GM19238 (cell line): Measurements from ENCODE around the gene CELF1.

ENCODE experiments used
- DNase-seq: peaks from one replicate; pipeline ENCODE4 v3.0.0; 2011; ENCODE audit warnings: low spot score; ENCODE audit not compliant: insufficient read length

Gene CELF1

GRCh38 chr11:47511917-47512316 lies 41.0 kb downstream of the CELF1 start:
- no peak for DNase-seq

GRCh38 chr11:47510209-47510608 lies 42.7 kb downstream of the CELF1 start:
- no peak for DNase-seq

GRCh38 chr11:47509077-47509536 lies 43.8 kb downstream of the CELF1 start:
- DNase-seq, result no peak

DNA sequence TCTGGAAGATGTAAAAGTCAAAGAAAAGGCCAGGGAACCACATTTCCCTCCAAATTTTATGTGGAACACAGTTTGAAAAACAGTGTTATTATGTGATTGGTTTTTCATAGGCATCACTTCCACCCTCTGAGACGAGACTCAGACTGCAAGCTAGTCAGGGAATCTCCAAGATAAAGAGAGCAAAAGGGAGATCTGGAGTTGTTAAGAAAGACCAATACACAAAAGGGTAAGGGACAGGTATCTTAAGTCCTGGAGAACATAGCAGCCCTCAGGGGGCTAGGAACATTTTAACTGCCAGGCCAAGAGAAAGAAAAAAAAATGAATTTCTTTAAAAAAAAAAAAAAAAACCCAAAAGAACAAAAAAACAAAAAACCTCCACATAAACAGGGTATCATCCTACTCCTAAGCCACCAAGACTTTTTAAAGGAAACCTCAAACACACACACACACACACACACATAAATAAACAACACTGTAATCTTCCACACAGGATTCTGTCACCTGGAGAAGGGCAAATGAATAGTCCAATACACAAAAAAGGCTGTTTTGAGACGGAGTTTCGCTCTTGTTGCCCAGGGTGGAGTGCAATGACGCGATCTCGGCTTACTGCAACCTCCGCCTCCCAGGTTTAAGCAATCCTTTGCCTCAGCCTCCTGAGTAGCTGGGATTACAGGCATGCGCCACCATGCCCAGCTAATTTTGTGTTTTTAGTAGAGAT lies 44.5 kb downstream of the CELF1 start:
- no peak for DNase-seq

DNA sequence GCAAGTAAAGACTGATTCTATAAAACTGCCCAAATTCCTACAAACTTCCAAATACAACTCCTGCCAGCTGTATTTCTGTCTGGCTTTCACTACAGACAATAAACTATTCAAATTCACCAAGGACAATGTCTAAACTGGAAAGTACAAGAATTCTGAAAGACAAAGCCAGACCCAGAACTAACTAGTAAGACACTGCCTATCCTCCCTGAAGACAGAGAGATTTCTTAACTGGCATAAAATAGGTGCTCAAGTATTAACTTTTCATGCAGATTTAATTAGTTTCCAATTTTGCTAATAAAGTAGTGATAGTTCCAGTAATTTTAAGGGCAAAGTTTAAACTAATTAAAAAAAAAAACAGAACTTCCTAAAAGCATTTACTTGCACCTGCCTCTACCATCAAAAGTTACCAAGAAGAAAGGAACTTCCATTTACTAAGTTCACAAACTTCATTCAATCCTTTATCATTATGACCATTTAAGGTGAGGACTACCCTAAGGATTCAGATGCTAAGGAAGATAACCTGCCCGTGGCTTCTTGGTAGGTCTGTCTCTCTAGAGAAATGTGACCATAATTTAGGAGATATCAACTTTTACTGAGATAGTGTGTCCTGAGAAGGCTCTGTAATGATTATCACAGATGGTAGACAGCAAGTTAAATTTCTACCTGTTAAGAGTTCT lies 45.2 kb downstream of the CELF1 start:
- DNase-seq, result no peak

GRCh38 chr11:47506795-47507562 lies 46.0 kb downstream of the CELF1 start:
- DNase-seq, result no peak

- no peak for DNase-seq
Measured at GRCh38 chr11:47506373-47506772, 46.6 kb downstream of the CELF1 start.

GRCh38 chr11:47504910-47505309 lies 48.0 kb downstream of the CELF1 start:
- no peak for DNase-seq

DNA sequence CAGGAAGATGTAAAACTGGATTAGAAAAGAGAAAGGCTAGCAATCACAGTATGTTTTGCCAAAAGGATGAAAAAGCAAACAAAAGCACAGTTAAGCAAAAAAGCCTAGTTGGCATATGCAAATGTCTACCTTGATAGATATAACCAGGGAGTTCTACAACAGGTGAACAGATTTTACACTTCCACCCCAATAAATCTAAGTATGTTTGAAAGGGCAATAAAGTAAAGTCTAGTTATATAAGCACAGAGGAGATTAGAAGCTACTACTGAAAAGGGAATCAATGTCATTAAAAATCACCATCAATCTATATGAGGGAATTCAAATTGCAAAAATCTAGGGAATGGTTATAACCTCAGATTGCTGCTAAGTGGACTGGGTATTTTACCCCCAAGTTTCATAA lies 49.7 kb downstream of the CELF1 start:
- DNase-seq, result no peak

DNA sequence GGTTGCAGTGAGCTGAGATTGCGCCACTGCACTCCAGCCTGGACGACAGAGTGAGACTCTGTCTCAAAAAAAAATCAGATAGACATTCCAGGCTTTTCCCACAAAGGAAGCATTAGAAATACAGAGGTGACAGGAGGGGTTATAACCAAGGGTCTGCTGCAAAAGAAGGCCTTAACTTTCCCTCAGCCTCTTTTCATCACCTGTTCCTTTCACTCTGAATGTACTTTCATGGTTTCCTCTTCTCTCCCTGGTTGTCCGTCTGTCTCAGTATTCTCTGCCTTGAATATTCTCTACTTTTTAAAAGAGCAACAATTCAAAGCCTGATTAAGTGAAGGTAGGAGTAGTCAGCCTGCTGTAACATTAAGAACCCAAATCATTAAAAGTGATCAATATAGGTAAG lies 50.2 kb downstream of the CELF1 start:
- no peak for DNase-seq

DNA sequence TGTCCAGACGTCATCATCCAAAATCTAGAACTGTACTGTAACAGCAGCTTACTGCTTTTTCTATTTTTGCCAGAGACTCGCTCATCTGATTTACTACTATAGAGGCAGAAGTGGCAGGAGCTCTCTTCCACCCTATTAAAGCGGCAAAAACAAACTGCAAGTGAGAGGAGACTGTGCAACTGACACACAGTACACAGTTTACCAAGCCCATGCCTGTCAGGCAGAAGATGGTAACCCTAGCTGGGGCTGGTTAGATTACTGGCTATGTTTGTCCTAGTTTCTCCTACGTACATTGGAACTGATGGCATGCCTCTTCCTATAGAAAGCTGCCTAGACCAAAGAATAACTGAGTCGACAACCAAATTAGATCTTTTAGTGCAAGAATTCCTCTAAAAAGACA lies 51.8 kb downstream of the CELF1 start:
- no peak for DNase-seq

GRCh38 chr11:47500121-47500520 lies 52.8 kb downstream of the CELF1 start:
- DNase-seq, result no peak

GRCh38 chr11:47499614-47500013 lies 53.3 kb downstream of the CELF1 start:
- DNase-seq, result no peak

DNA sequence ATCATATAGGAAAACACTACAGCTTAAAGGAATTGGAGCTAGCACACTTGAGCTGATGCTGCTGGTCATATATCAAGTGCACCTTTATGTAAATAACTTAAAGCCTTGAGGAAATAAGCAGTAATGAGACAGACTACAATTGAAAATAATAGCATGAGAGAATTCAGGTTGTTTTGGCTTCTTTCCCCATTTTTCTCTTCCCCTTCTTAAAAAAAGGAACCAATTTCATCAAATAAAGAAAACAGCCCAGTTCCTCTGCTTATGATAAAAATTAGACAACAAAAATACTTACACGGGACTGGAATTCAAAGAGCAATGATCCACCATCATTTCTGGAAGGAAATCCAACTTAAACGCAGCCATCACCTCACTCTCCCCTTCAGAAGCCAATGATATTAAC lies 53.8 kb downstream of the CELF1 start:
- no peak for DNase-seq

- no peak for DNase-seq
Measured at GRCh38 chr11:47498584-47499152, 54.3 kb downstream of the CELF1 start.

- DNase-seq, result no peak
Measured at GRCh38 chr11:47498149-47498548, 54.8 kb downstream of the CELF1 start.

- no peak for DNase-seq
Measured at GRCh38 chr11:47496808-47497207, 56.1 kb downstream of the CELF1 start.

GRCh38 chr11:47495856-47496217 lies 57.1 kb downstream of the CELF1 start:
- DNase-seq, result no peak

DNA sequence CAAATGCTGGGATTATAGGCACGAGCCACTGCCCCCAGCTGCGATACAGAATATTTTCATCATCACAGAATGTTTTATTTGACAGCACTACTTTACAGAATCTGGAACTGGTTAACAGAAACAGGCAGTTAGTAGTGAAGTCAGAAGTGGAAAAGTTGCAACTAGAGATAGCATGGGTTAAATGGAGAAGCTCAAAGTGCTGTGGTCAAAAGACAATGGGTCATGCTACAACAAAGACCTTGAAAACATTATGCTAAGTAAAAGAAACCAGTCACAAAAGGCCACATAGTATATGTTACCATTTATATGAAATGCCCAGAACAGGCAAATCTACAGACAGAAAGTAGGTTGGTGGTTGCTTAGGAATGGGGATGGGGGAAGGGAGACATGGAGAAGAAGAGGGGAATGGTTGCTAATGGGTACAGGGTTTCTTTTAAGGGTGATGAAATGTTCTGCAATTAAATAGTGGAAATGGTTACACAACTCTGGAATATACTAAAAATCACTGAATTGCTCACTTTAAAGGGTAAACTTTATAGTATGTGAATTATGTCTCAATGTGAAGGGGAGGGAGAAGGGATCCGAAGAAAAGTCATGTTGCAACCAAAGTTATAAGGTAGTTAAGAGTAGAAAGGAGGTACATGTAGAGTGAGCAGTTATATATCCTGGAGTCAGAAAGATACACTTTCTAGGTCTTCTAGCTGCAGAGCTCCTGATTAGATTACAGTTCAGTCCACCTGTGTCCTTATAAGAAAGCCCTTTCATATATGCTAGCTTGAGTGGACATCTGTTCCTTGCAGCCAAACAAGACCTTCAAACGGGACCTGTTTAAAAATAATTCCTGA lies 57.7 kb downstream of the CELF1 start:
- no peak for DNase-seq

DNA sequence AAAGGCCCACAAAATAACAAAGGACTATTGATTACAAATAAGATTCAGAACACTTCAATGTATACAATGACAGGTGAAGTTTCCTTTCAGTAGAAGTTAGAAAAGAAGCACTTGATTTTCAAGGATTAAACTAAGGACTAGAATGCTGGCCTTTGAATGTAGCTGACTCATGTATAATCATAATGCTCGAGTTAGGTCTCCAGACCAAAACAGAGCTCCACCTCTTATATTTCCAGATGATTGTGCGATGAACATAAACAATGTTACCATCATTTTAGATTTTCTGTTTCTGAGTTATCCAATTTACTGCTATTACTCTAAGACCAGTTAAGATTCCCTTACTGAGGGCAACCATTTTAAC lies 63.6 kb downstream of the CELF1 start:
- DNase-seq, result no peak

DNA sequence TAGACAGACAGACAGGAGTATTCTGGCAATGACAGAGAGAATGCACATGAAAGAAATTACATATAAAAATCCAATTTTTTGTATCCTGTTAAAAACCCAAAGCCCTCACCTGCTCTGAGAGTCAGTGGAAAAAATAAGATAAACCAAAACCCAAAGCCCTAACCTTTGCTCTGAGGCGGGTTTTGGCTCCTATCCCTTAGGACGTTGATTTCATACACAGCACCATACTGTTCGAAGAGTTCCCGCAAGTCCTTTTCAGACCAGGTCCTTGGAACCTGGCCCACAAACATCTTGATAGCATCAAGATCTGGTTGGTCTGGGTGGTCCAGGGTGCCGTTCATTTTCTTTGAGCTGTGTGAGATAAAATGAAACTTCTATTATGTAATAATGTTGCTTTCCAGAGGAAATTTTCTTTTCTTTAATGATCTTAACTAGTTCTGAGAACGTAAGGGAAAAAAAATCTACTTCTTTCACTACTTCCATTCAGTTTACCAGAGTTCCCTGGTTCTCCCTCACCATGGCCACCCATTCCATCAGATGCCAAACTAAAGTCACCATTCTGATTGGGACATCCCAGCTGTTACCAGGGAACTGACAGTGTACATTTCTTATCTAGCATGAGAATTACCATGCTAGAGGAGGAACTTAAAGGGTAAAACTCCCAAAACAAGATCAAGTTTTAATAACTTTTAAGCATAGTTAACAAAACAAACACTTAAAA lies 64.1 kb downstream of the CELF1 start:
- no peak for DNase-seq
